Left lung (tissue), 10 donors: ENCODE data around the gene PRKG2. TPM values are rescaled to one million over a fixed set of nuclear protein-coding genes. Genes with fewer than 3 reads are reported as not detected.
A peak's percentile ranks its signal among the peaks of the same experiment; 100 is the strongest.

Experiments
- ATAC-seq: fragments of 200-7000 bp; cut with Tn5 transposase; one replicate; pipeline ENCODE4 v1.9.1; 2020; ENCODE audit warnings: moderate library complexity
- DNase-seq, 4 donors: peaks; one replicate each; pipeline ENCODE4 v3.0.0-alpha.2; 2013 to 2020
- H3K27ac ChIP-seq, 2 donors: fragments of 200-600 bp; sonication (generic) in 1 of 2; one replicate each; pipeline versions ENCODE4 v1.5.0 to v1.8.0; 2020 to 2021
- H3K27me3 ChIP-seq, 2 donors: fragments of 200-600 bp; sonication (generic) in 1 of 2; one replicate each; pipeline versions ENCODE4 v1.5.0 to v1.8.0; 2020 to 2021
- H3K36me3 ChIP-seq, 2 donors: fragments of 200-600 bp; sonication (generic) in 1 of 2; one replicate each; pipeline versions ENCODE4 v1.5.0 to v1.8.0; 2020 to 2021
- H3K4me1 ChIP-seq, 2 donors: fragments of 200-600 bp; one replicate each; pipeline ENCODE4 v1.8.0; 2021
- H3K4me3 ChIP-seq, 2 donors: fragments of 200-600 bp; sonication (generic) in 1 of 2; one replicate each; pipeline versions ENCODE4 v1.5.0 to v1.8.0; 2020 to 2021; ENCODE audit warnings: mild to moderate bottlenecking in 1 of 2
- H3K9me3 ChIP-seq, 2 donors: fragments of 200-600 bp; sonication (generic) in 1 of 2; one replicate each; pipeline versions ENCODE4 v1.5.0 to v1.8.0; 2020 to 2021
- CTCF ChIP-seq, 2 donors: fragments of 200-600 bp; sonication (generic) in 1 of 2; IDR thresholded peaks; one replicate each; pipeline versions ENCODE4 v1.5.0 to v1.8.0; 2021; ENCODE audit warnings: antibody characterized with exemption in 2 of 2
- intact Hi-C, 2 donors: fragments of 100-400 bp; cut with DNase I; formaldehyde crosslinking; loops; one replicate each; pipeline versions ENCODE4 v1.11.2 to v1.14.2; 2022
- polyA plus RNA-seq, 6 donors: library from polyadenylated mRNA; unstranded; fragments of 120-200 nt; gene quantifications; one replicate each; pipeline ENCODE4 v1.2.1, GENCODE V29; 2013; ENCODE audit not compliant: insufficient read length in 6 of 6
- total RNA-seq, 2 donors: library from RNA; stranded (reverse); fragmentation: NEBNext Ultra II Directional; extraction: Animal tissue kit (Norgen Biotek cat#: 25700); gene quantifications; one replicate each; pipeline ENCODE4 v1.2.1, GENCODE V29; 2021
- donor health status: DM: no; HTN: yes; CAD: no.
- donor health status: DM: no; HTN: no; CAD: no.

Gene PRKG2
- total and polyA plus RNA-seq, 8 donors, result 2.0 to 6.2 (median 3.4) TPM

DNA sequence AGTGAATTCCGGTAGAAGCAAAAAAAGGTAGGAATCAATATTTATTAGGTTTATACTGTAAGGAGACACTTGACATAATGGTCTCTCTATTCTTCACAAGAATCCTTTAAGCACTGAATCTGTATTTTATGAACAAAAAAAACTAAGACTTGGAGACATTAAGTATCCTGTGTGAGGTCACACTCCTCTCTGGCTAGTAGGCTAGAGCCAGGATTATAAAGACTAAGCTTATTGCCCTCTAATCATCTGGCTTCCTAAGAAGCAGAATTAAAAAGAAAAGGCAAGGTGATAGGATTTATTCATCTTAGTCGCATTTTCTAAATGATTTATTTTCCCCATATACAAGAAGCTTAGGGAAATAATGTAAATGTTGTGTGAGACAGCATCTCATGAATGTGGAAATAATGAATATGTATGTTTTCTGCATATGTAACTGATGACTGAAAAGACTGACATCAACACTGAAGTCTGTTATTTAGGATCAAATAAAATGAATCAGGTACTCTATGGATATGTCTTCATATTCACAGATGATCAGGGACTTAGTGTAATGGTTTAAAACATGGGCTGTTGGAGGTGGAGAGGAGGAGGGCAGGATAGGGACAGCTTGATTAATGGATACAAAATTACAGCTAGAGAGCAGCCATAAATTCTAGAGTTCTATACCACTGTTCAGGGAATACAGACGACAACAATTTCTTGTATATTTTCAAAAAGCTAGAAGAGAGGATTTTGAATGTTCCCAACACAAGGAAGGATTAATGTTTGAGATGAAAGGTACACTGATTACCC, 30.4 kb upstream of the PRKG2 start:
- no peak overlapping the region for H3K4me3 ChIP-seq
- DNase-seq (no peak), ATAC-seq (no peak)
- no peaks in the 10 kb centered on the region for H3K27me3 ChIP-seq
- H3K4me1 ChIP-seq, result no peaks in the 10 kb centered on the region
- no peaks in the 10 kb centered on the region for H3K9me3 ChIP-seq
- intact Hi-C loops, result no loop called here
- no peaks in the 10 kb centered on the region for H3K36me3 ChIP-seq
- TF ChIP-seq CTCF (IDR thresholded peaks at IDR 0.05), result no peak
- H3K27ac ChIP-seq, result no peak overlapping the region

DNA sequence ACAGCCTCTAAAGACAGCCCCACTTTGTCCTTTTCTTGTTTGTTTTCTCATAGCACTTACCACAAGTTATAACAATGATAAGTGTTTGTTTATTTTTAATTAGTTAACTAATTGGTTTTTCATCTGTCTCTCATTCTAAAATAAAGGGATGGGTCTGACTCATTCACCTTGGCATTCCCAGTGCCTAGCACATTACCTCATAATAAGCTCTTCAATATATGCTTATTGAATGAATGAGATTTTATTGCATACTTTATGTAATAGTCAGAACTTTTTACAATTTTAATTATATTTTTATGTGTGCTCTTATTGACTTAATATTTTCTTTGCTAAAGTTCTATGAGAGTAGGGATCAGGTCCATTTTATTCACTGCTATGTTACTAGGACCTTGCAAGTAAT, 22.8 kb upstream of the PRKG2 start:
- Histone ChIP-seq H3K4me1 (no peaks in the 10 kb centered on the region), H3K27ac (no peak overlapping the region), H3K4me3 (no peak overlapping the region), H3K27me3 (no peaks in the 10 kb centered on the region), H3K9me3 (no peaks in the 10 kb centered on the region), H3K36me3 (no peaks in the 10 kb centered on the region)
- no peak for ATAC-seq
- intact Hi-C loops, result no loop called here
- TF ChIP-seq CTCF (IDR thresholded peaks at IDR 0.05), result no peak
- DNase-seq, result no peak

DNA sequence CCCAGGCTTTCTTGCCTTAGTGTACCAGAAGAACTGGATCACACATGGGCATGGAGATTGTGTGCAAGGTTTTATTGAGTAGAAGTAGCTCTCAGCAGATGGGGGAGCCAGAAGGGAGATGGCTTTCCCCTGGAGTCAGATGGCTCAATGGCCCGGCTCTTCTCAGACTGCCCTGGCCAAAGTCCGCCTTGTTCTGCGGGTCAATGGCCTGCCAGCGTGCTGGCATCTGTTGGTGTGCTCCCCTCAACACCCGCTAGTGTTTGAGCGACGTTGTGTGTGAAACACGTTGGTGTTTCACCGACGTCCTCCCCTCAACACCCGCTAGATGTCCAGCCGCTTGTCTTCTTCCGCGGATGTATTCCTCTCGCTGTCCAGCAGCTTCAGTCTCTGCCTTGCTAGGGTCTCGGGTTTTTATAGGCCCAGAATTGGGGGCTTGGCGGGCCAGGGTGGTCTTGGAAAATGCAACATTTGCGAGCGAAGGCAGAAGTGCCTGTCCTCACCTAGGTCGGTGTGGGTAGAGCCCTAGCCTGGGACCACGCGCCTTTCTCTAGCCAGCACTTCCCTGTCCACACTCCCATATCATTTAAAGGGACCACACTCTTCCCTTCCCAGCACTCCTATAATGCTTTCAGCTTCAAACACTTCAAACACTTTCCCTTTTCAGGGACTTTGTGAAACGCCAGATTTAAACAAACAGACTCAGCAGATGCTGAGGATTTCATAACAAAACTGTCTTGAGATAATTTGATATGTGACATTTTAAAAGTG, 21.1 kb upstream of the PRKG2 start:
- H3K36me3 ChIP-seq, result no peaks in the 10 kb centered on the region
- H3K27ac ChIP-seq, result no peak overlapping the region
- DNase-seq (peak in 1 of 4 donors; percentile 4), ATAC-seq (peak; percentile 53)
- H3K4me3 ChIP-seq, result no peak overlapping the region
- intact Hi-C loops, result no loop called here
- H3K9me3 ChIP-seq, result peaks cover 0 to 12% of the 10 kb centered on the region in 2 donors
- TF ChIP-seq CTCF (IDR thresholded peaks at IDR 0.05), result no peak
- H3K27me3 ChIP-seq, result no peaks in the 10 kb centered on the region
- H3K4me1 ChIP-seq, result no peaks in the 10 kb centered on the region

GRCh38 chr4:81227968-81228367, 12.9 kb upstream of the PRKG2 start:
- TF ChIP-seq CTCF (IDR thresholded peaks at IDR 0.05), result no peak
- ATAC-seq, result no peak
- no peaks in the 10 kb centered on the region for H3K27me3 ChIP-seq
- intact Hi-C loops, result no loop called here
- H3K4me1 ChIP-seq, result no peaks in the 10 kb centered on the region
- H3K27ac ChIP-seq, result no peak overlapping the region
- H3K36me3 ChIP-seq, result no peaks in the 10 kb centered on the region
- no peak overlapping the region for H3K4me3 ChIP-seq
- no peak for DNase-seq
- peaks cover 0 to 19% of the 10 kb centered on the region in 2 donors for H3K9me3 ChIP-seq

DNA sequence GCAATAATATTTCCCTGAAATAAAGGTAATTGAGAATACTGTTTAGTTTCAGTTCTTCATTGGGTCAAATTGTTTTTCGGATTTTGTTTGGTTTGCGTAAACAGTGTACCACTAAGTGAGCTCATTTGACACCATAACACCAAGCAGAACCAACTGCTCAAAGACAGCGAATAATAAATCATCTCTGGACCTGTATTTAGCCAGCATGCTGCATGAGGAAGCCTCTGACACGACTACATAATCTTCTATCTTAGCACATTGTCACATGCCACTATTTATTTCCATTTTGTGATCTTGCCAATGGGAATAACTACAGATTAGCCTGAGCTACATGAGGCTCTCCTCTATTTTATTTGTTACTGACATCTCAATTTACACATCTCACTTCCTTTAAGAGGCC, 12.1 kb upstream of the PRKG2 start:
- ATAC-seq, result no peak
- Histone ChIP-seq H3K27ac (no peak overlapping the region), H3K27me3 (no peaks in the 10 kb centered on the region), H3K9me3 (peaks cover 0 to 16% of the 10 kb centered on the region in 2 donors), H3K36me3 (no peaks in the 10 kb centered on the region), H3K4me3 (no peak overlapping the region), H3K4me1 (no peaks in the 10 kb centered on the region)
- intact Hi-C loops, result no loop called here
- TF ChIP-seq CTCF (IDR thresholded peaks at IDR 0.05), result no peak
- DNase-seq, result no peak
